ENCODE measurements around the gene CDH13.

CDH13 gene

DNA sequence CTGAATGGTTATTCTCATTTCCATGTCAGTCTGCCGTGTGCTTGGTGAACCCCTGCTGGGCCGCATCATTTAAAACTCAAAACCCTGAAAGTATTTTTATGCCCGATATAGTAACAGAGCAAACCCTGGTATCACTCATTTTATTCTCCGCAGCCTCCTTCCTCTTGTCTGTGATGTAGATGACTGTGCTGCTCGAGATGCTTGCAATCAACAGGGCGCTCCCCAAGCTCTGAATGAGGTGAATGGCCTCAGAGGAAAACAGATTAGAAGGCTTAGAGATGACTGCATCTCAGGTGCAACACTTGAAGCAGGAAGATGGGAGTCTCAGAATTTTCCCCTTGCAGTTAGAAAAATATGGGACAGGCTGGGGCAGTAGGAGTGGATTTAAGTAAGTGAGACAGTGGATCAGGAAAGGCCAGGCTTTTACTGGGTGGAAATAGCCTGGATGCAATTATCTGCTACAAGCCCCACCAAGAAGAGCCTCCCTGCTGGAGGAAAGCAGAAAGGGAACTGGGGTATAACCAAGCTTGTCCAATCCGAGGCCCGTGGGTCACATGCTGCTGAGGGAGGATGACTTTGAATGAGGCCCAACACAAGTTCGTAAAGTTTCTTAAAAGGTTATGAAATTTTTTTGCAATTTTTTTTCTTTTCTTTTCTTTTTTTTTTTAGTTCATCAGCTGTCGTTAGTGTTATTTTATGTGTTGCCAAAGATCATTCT, 166.9 kb downstream of the CDH13 start:
- DNase-seq: no peak

GRCh38 chr16:82796047-82796446, 169.3 kb downstream of the CDH13 start:
- no peak for DNase-seq

- DNase-seq: no peak
Measured at GRCh38 chr16:82801361-82801760, 174.6 kb downstream of the CDH13 start.

GRCh38 chr16:82805866-82806265, 179.1 kb downstream of the CDH13 start:
- no peak for DNase-seq

DNA sequence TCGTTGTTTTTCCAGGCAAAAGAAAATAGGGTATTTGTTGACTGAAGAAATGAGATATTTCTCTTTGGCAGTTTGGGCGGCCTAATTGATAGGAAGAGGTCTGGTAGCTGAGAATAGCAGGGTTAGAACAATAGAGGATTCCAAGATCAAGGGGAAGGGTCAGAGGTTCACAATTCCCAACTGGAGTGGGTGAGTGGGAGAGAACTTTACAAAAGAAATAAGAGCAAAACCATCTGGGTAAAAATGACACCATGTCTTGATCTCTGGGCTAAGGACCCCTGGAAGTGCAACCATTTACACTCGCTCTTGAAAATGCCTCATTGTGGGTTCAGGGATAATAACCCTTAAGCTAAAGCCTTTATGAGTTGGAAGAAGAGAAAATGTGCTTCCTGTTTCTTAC, 180.5 kb downstream of the CDH13 start:
- no peak for DNase-seq

DNA sequence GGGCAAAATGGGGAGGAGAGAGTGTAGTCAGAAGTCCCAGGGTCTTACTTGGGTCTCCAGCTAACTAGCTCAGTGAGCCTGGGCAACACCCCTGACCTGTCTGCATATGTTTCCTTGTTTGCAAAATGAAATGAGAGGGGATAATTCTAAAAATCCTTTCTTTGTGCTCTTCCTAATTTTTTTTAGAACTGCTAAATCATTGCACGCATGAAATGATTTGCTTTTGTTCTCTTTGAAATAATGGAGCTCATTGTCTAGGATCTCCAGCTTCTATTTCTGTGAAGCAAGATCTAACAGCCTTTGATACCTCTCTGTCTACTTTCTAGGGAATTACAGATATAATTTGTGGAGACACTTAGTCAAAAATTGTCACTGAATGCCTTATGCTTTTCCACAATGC, 181.3 kb downstream of the CDH13 start:
- no peak for DNase-seq

DNA sequence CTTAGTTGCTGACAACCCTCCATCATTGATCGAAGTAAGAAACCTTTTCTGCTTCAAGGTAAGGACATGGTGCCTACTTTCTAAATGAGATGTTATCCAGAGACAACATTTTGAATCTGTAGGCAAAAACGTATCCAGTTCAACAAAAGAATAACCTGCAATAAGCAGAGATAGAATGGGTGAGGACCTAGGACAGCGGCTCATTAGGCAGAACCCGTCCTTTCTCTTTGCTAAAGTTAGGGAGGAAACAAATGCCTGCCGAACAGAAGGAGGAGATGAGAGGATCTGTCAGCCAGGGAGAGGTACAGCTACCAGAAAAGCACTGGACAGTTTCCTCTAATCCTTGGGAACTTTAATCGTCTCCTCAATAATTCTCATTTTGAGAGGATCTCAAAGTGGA, 183.3 kb downstream of the CDH13 start:
- no peak for DNase-seq

GRCh38 chr16:82814059-82814458, 187.3 kb downstream of the CDH13 start:
- DNase-seq: no peak

GRCh38 chr16:82819286-82819685, 192.5 kb downstream of the CDH13 start:
- DNase-seq: no peak

DNA sequence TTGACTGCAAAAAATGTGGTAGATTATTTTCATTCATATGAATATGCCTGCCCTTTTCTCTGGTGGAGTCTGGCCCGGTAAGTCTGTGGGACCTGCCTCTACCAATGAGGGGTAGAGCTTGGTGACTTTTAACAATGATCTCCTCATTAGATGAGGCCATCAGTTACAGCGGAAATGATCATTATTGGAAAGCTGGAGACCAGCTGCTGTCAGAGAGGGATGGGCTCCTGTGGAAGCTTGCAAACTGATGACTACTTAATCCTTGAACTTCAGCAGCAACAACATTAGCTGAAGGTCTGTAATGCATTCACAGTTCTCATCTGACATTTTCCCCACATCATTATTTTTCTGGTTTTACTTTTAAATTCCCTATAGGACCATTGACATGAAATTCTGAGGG, 194.1 kb downstream of the CDH13 start:
- DNase-seq: no peak

- DNase-seq: peak in 1 of 2 experiments; percentile 8
Measured at GRCh38 chr16:82824408-82824807, 197.6 kb downstream of the CDH13 start.

DNA sequence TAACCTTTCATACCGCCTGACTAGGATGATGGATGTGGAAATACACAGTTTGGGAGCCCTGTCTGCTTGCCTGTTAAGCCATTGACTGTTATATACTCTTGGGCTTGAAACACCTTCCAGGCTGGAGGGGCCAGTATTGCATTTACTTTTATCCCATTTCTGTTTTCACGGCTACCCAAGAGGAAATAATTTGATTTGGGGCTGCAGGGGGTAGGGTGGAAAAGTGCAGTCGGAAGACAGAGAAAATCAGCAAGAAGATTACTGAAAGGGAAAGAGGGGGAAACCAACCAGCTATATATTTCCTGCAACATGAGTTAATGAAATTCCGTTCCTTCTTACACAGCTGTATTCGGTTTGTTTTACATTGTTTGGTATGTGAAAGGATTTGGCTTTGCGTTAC, 202.5 kb downstream of the CDH13 start:
- no peak for DNase-seq

DNA sequence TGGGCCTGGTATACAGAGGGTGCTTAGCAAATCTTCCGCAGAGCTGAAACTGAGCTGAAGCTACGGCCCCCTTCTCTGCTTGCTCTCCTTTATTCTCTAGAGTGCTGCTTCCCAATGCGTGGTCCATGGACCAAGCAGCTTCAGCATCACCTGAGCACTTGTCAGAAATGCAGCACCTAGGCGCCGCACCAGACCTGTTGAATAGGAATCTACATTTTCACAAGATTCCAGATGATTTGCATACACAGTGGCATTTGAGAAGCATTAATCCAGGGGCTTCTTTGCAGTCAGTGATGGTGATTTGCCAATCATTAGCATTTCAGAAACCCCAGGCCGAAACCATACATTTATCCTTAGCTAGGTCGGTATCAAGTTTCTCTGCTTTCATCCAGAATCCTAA, 204.2 kb downstream of the CDH13 start:
- DNase-seq: no peak

DNA sequence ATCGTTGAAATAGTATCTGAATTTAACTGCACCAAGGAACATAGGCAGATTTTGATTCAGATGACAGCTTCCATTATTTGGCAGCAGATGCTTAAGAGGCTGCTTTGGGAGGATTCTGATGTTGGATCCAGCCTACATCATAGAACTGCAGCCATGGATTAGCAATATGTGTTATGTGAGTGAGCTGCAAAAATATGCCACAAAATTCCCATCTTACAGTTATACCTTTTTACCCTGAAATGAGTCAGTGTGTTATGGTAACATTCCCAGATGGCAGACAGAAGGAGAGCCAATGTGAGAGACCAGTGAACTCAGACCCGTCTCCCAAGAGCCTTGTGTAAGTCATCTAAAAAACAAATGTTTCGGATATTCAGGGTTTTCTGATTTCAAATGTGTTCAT, 206.1 kb downstream of the CDH13 start:
- DNase-seq: peak; percentile 61 to 87

DNA sequence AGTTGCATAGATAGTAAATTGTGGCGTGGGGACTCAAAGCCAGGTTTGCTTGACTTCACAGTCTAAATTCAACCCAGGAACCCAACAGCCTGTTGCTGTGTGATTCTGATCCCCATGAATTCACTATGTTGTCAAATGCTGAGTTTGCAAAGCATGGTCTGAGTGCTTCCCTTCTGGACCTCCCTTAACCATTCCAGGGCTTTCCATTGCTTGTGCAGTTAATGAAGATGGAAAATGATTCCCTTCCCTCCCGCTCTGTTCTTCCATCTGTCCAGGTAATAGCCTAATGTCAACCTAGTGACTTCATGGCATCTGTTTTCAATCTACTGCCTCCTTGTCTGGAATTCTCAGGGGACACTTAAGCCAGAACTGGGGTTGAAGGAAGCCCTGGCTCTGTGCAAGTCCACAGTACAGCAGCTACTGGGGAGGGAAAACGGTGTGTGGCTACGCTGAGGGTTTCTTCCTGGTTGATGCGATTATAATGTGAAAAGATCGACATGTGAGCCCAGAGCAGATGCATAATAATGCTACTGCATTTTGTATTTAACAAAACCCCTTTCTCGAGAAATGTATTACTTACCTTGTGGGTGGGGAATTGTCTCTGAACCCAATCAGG, 206.7 kb downstream of the CDH13 start:
- DNase-seq: peak; percentile 99 to 100

GRCh38 chr16:82834151-82834815, 207.5 kb downstream of the CDH13 start:
- DNase-seq: peak in 1 of 2 experiments; percentile 40

- DNase-seq: no peak
Measured at GRCh38 chr16:82835487-82836155, 208.9 kb downstream of the CDH13 start.

DNA sequence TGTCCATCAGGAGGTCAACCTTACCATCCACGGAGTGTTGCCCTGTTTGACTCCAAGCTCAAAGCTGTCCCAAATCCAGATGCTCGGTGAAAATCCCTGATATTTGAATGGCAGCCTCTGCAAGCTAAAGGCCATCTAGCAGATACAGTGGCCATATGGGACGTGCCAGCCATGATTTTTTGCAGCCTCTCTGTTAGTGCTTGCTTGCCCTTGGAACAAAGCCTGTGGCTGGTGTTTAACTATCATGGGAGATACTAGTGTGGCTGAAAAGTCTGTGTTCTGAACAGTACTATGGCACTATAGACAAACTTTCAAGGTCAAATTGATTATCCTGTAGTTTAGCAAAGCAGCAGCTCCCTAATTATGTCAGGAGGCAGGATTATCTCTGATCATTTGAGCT, 214.3 kb downstream of the CDH13 start:
- DNase-seq: no peak

- no peak for DNase-seq
Measured at GRCh38 chr16:82843606-82844271, 217.0 kb downstream of the CDH13 start.

DNA sequence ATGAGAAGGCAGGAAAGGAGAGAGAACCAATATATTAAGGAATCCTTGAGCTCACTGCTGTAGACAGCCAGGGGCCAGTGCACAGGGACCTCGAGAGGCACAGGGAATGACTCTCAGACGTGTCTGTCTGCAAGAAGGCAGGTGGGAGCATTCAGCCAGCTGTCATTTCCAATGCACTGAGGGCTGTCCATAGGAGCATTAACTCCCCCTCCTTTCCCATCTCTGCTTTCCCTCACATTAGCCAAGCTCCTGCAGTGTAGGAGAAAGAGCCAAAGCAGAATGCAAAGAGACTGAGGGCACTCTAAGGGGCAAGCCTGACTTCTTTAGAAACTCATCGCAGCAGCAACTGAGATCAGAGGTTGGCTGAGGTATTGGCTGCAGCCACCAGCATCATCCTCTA, 218.3 kb downstream of the CDH13 start:
- DNase-seq: peak; percentile 70 to 92

GRCh38 chr16:82846806-82847205, 220.0 kb downstream of the CDH13 start:
- DNase-seq: no peak

- peak in 1 of 2 experiments; percentile 20 for DNase-seq
Measured at GRCh38 chr16:82848013-82848412, 221.2 kb downstream of the CDH13 start.

- DNase-seq: no peak
Measured at GRCh38 chr16:82852388-82853008, 225.7 kb downstream of the CDH13 start.
